ENCODE results near the gene TENM4. TPM values are rescaled to one million over a fixed set of nuclear protein-coding genes. Genes with fewer than 3 reads are reported as not detected.

Gene TENM4
- total RNA-seq, 1 donor from 2014 or later, result not detected

- intact Hi-C loops (cut with micrococcal nuclease), result loop anchor here (2.0 kb wide), 1 partner anchor 79 kb away; the partner anchor contains the start of gene NARS2
- no peaks in the 10 kb centered on the region for H3K9me3 Mint-ChIP-seq
- no peak overlapping the region for H3K4me3 Mint-ChIP-seq (ENCODE audit: low read depth)
- H3K27me3 Mint-ChIP-seq (ENCODE audit: low read depth), result no peaks in the 10 kb centered on the region
- H3K36me3 Mint-ChIP-seq (ENCODE audit: low read depth), result no peaks in the 10 kb centered on the region
- peak overlapping the region; percentile 46 for H3K27ac Mint-ChIP-seq
- DNase-seq (ENCODE audit: low spot score), result no peak
- peaks cover 40% of the 10 kb centered on the region for H3K4me1 Mint-ChIP-seq (ENCODE audit: low read depth)
These were observed 787.4 kb downstream of the TENM4 start for GRCh38 chr11:78653294-78653909.

DNA sequence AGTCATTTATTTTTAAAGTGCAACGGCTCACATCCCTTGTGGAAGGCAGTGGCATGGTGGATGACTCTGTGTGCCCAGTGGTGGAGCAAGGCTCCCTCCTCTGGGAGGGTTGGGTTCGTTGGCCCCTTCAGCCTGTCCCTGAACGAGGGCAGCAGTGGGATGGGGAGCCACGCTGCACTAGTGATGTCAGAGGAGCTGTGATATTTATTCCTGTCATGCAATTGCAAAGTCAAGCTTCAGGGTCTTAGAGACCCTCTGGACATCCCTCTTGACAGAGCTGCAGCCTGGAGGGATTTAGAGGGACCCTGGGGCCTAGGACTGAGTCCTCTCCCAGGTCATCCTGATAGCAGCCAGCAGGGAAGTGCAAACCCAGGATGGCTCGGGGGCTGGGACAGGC lies 788.0 kb downstream of the TENM4 start:
- Mint-ChIP-seq H3K36me3 (ENCODE audit: low read depth) (no peaks in the 10 kb centered on the region), H3K27ac (peak overlapping the region; percentile 81), H3K9me3 (no peaks in the 10 kb centered on the region), H3K4me3 (ENCODE audit: low read depth) (no peak overlapping the region), H3K27me3 (ENCODE audit: low read depth) (no peaks in the 10 kb centered on the region), H3K4me1 (ENCODE audit: low read depth) (peaks cover 40% of the 10 kb centered on the region)
- no peak for DNase-seq (ENCODE audit: low spot score)
- intact Hi-C loops (cut with micrococcal nuclease), result loop anchor here (1.0 to 2.0 kb wide), 2 partner anchors 10 to 78 kb away; partner anchors contain the start of gene NARS2

DNA sequence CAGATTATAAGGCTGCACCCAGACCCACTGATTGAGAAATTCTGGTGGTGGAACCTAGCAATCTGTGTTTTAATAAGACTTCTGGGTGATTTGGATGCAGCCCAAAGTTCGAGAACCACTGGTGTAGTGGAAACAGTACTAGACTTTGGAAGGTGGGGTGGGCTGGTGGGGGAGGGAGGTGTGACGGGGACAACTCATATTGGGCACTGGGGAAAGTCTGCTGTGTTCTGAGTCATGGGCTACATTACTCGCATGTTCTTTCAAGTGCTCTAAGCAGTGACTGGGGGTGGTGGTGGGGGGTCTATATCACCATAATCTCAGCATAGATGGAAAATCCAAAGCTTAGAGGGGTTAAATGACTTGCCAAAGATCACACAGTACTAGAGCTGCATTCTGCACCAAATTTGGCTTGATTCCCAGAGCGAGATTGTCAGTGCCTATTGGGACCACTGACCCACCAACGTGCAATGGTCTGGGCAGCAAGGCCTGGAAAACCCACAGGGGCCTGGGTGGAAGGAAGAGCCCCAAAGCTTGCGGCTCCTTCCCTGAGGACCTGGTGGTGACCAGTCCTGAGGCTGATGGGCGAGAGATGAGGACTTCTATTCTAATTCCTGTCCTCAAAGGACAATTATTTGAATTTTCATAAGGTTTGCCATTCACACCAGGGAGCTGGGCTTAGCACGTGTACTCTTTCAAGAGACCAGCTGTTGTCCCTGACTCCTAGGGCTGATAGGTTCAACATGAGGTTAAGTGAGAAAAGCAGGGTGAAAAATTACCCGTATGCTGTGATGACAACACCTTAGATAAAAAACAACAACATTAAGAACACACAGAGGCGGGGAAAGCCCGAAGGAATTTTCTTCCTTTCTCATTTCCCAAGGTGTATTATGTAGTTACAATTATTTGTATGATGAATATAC lies 788.6 kb downstream of the TENM4 start:
- intact Hi-C loops (cut with micrococcal nuclease), result loop anchor here (1.0 to 2.0 kb wide), 2 partner anchors 9 to 77 kb away; partner anchors contain the start of gene NARS2
- Mint-ChIP-seq H3K4me3 (ENCODE audit: low read depth) (peak overlapping the region; percentile 63), H3K4me1 (ENCODE audit: low read depth) (peaks cover 40% of the 10 kb centered on the region), H3K9me3 (no peaks in the 10 kb centered on the region), H3K27me3 (ENCODE audit: low read depth) (no peaks in the 10 kb centered on the region), H3K27ac (peak overlapping the region; percentile 94), H3K36me3 (ENCODE audit: low read depth) (no peaks in the 10 kb centered on the region)
- no peak for DNase-seq (ENCODE audit: low spot score)

DNA sequence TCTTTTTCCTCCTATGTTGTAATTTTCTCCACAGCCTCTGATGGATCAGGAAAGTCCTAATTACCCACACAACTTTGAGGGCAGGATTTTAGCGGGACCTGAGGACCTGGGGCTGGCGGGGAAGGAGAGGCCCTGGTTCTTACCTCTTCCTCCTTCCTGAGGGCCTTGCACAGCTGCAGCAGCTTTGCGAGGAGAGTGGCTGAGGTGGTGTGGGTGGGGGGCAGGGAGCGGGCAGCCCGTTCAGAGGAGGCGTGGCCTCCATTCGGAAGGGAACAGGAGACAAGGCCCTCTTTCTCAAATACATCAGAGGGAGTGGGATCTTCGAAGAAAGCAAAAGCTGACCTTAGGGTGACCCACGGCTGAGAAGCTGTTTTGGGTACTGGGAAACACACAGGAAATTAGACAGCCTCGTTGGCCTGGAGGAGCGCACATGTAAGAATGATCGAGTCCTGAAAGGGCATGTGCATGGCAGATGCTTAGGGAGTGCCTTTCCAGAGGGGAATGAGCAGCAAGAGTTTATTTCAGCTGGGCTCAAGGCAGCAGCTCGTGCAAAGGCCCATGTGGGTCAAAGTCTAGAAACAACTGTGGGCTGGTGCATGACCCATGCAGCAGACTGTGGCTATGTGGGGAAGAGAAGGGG lies 789.6 kb downstream of the TENM4 start:
- no peaks in the 10 kb centered on the region for H3K27me3 Mint-ChIP-seq (ENCODE audit: low read depth)
- H3K27ac Mint-ChIP-seq, result peak overlapping the region; percentile 94
- no peaks in the 10 kb centered on the region for H3K36me3 Mint-ChIP-seq (ENCODE audit: low read depth)
- intact Hi-C loops (cut with micrococcal nuclease), result no loop called here
- H3K4me3 Mint-ChIP-seq (ENCODE audit: low read depth), result no peak overlapping the region
- peaks cover 42% of the 10 kb centered on the region for H3K4me1 Mint-ChIP-seq (ENCODE audit: low read depth)
- H3K9me3 Mint-ChIP-seq, result no peaks in the 10 kb centered on the region
- DNase-seq (ENCODE audit: low spot score), result no peak

- Mint-ChIP-seq H3K4me3 (ENCODE audit: low read depth) (no peak overlapping the region), H3K27ac (no peak overlapping the region), H3K36me3 (ENCODE audit: low read depth) (no peaks in the 10 kb centered on the region), H3K4me1 (ENCODE audit: low read depth) (peaks cover 53% of the 10 kb centered on the region), H3K27me3 (ENCODE audit: low read depth) (no peaks in the 10 kb centered on the region), H3K9me3 (no peaks in the 10 kb centered on the region)
- no peak for DNase-seq (ENCODE audit: low spot score)
- intact Hi-C loops (cut with micrococcal nuclease), result loop anchor here (5.0 kb wide), 2 partner anchors 148 to 843 kb away; no protein-coding TSS in a partner anchor
These were observed 791.2 kb downstream of the TENM4 start for GRCh38 chr11:78649361-78650215.

GRCh38 chr11:78647986-78648875 lies 792.6 kb downstream of the TENM4 start:
- no peak for DNase-seq (ENCODE audit: low spot score)
- no peaks in the 10 kb centered on the region for H3K27me3 Mint-ChIP-seq (ENCODE audit: low read depth)
- H3K36me3 Mint-ChIP-seq (ENCODE audit: low read depth), result no peaks in the 10 kb centered on the region
- no peak overlapping the region for H3K27ac Mint-ChIP-seq
- H3K4me3 Mint-ChIP-seq (ENCODE audit: low read depth), result no peak overlapping the region
- no peaks in the 10 kb centered on the region for H3K9me3 Mint-ChIP-seq
- H3K4me1 Mint-ChIP-seq (ENCODE audit: low read depth), result peaks cover 54% of the 10 kb centered on the region
- intact Hi-C loops (cut with micrococcal nuclease), result loop anchor here (5.0 kb wide), 2 partner anchors 149 to 844 kb away; no protein-coding TSS in a partner anchor

DNA sequence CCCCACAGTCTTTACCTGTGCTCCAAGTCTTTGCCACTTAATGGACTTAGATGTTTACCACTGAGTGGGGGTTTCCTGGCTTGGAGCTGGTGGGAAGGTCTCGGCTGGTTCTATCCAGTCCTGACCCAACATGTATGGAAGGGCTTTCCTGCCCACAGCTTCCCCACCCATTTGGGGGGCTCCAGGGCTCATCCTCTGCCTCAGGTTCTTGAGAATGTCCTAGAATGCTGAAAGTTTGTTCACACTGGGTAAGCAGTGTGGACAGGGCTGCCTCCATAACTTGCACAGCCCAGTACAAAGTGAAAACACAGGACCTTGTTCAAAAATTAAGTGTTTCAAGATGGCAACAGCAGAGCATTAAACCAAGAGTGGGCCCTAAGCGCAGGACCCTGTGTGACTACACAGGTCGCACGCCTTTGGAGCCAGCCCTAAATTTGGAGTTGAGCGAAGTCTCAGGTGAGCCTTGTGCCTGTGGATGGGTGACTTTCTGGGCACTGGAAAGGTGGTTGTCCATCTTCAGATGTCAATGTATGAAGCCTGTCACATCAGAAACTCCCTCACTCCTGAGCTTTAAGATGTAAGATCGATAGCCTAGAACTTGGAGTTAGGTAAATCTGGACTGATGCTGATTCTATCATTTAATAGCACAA lies 793.4 kb downstream of the TENM4 start:
- H3K27me3 Mint-ChIP-seq (ENCODE audit: low read depth), result no peaks in the 10 kb centered on the region
- intact Hi-C loops (cut with micrococcal nuclease), result loop anchor here (5.0 kb wide), 2 partner anchors 150 to 845 kb away; no protein-coding TSS in a partner anchor
- no peak overlapping the region for H3K27ac Mint-ChIP-seq
- H3K36me3 Mint-ChIP-seq (ENCODE audit: low read depth), result no peaks in the 10 kb centered on the region
- no peak for DNase-seq (ENCODE audit: low spot score)
- peaks cover 57% of the 10 kb centered on the region for H3K4me1 Mint-ChIP-seq (ENCODE audit: low read depth)
- H3K4me3 Mint-ChIP-seq (ENCODE audit: low read depth), result no peak overlapping the region
- H3K9me3 Mint-ChIP-seq, result peaks cover 5% of the 10 kb centered on the region

- intact Hi-C loops (cut with micrococcal nuclease), result loop anchor here (5.0 kb wide), 2 partner anchors 151 to 846 kb away; no protein-coding TSS in a partner anchor
- Mint-ChIP-seq H3K27ac (no peak overlapping the region), H3K36me3 (ENCODE audit: low read depth) (no peaks in the 10 kb centered on the region)
These were observed 794.2 kb downstream of the TENM4 start for GRCh38 chr11:78646564-78647185.

GRCh38 chr11:78645226-78646202 lies 795.3 kb downstream of the TENM4 start:
- DNase-seq (ENCODE audit: low spot score), result peak; percentile 52
- peaks cover 5% of the 10 kb centered on the region for H3K9me3 Mint-ChIP-seq
- H3K36me3 Mint-ChIP-seq (ENCODE audit: low read depth), result no peaks in the 10 kb centered on the region
- H3K27ac Mint-ChIP-seq, result no peak overlapping the region
- H3K4me3 Mint-ChIP-seq (ENCODE audit: low read depth), result no peak overlapping the region
- peaks cover 52% of the 10 kb centered on the region for H3K4me1 Mint-ChIP-seq (ENCODE audit: low read depth)
- intact Hi-C loops (cut with micrococcal nuclease), result loop anchor here (1.0 to 5.0 kb wide), 5 partner anchors 70 to 847 kb away; no protein-coding TSS in a partner anchor
- H3K27me3 Mint-ChIP-seq (ENCODE audit: low read depth), result no peaks in the 10 kb centered on the region

More at GRCh38 chr11:78646564-78647185, 794.2 kb downstream of the TENM4 start:
- Mint-ChIP-seq H3K4me1 (ENCODE audit: low read depth) (peaks cover 54% of the 10 kb centered on the region), H3K27me3 (ENCODE audit: low read depth) (no peaks in the 10 kb centered on the region), H3K4me3 (ENCODE audit: low read depth) (no peak overlapping the region), H3K9me3 (peaks cover 5% of the 10 kb centered on the region)
- DNase-seq (ENCODE audit: low spot score), result peak; percentile 40

- Mint-ChIP-seq H3K27me3 (ENCODE audit: low read depth) (no peaks in the 10 kb centered on the region), H3K27ac (peak overlapping the region; percentile 97), H3K4me1 (ENCODE audit: low read depth) (peaks cover 45% of the 10 kb centered on the region), H3K4me3 (ENCODE audit: low read depth) (no peak overlapping the region), H3K9me3 (peaks cover 10% of the 10 kb centered on the region), H3K36me3 (ENCODE audit: low read depth) (no peaks in the 10 kb centered on the region)
- DNase-seq (ENCODE audit: low spot score), result no peak
- intact Hi-C loops (cut with micrococcal nuclease), result loop anchor here (1.0 to 2.0 kb wide), 5 partner anchors 8 to 375 kb away; partner anchors contain the start of gene NARS2
These were observed 797.2 kb downstream of the TENM4 start for GRCh38 chr11:78643676-78644056.

Data from activated T-helper 2 cell treated with anti-CD3 and anti-CD28 coated beads, Interferon-gamma antibody, Interleukin-2, Interleukin-4, amounts not matched to agents 10 μg/mL and 5 μg/mL and 100 μg/mL, durations not matched to agents 14 hours and 24 hours and 36 hours (primary cell).